ENCODE measurements around the gene ENTPD8.
"Not testable (repeated sequence)": the region's sequence is repeated elsewhere in the genome, so short reads cannot be mapped to it uniquely, and the experiment has no call there.

The ENTPD8 gene

GRCh38 chr9:137394866-137395665 lies 46.1 kb downstream of the ENTPD8 start:
- no peak for DNase-seq (ENCODE audit: low read depth in 1 of 2, low spot score in 1 of 2)

GRCh38 chr9:137393176-137394150 lies 47.7 kb downstream of the ENTPD8 start:
- DNase-seq (ENCODE audit: low read depth in 1 of 2, low spot score in 1 of 2) = no peak

DNA sequence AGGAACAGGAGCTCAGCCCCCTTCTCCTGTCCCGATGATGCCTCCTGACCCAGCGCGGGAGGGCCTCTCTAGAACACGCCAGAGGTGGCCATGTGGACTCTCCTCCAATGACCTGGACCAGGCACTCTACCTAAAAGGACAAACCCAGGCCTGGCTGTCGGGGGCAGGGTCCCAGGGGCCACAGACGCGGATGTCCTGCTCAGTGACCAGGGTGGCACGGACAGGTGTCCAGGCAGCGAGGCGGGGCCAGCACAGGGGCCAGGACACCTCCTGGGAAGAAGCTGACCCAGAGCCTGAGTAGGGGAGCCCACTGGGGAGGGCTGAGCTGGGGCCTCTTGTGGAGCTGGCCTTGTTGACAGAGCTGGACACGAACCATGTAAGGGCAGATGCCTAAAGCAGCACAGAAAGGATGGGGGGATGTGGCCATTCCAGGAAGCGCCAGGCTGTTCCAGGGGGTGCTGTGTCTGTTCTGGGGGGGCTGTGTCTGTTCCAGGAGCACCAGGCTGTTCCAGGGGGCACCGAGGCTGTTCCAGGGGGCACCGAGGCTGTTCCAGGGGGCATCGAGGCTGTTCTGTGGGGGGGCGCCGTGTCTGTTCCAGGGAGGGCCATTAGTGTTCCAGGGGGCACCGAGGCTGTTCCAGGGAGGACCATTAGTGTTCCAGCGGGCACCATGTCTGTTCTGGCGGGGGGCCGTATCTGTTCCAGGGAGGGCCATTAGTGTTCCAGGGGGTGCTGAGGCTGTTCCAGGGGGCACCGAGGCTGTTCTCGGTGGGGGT lies 48.7 kb downstream of the ENTPD8 start:
- DNase-seq (ENCODE audit: low read depth in 1 of 2, low spot score in 1 of 2) = no peak

DNA sequence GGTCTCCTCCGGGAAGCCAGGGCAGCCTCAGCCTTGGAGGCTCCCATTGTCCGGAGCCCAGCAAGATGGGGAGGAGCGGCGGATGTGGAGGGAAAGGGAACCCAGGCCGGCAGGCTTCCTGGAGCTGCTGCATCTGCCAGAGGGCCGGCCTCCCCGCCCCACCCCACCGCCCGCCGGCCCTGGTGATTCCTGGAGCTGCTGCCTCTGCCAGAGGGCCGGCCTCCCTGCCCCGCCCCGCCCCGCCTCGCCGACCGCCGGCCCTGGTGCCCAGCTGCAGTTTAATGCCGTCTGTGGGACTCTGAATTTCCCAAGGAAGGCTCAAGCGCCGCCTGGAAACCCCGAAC lies 49.8 kb downstream of the ENTPD8 start:
- DNase-seq (ENCODE audit: low read depth in 1 of 2, low spot score in 1 of 2) = no peak

GRCh38 chr9:137390553-137391410 lies 50.4 kb downstream of the ENTPD8 start:
- no peak for DNase-seq (ENCODE audit: low read depth in 1 of 2, low spot score in 1 of 2)

DNA sequence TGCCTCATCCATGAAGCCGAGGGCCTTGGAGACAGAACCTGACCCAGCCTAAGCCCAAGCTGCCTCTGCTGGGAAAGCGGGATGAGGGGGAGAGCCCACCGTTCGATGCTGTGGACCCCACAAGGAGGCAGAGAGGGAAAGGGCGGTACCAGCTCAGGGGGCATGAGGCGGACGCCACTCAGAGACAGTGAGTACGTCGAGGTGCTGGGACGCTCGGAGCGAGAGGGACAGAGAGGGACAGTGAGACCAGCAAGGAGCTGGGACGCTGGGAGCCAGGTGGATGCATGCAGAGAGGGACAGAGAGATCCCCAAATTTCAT lies 51.8 kb downstream of the ENTPD8 start:
- no peak for DNase-seq (ENCODE audit: low read depth in 1 of 2, low spot score in 1 of 2)

DNA sequence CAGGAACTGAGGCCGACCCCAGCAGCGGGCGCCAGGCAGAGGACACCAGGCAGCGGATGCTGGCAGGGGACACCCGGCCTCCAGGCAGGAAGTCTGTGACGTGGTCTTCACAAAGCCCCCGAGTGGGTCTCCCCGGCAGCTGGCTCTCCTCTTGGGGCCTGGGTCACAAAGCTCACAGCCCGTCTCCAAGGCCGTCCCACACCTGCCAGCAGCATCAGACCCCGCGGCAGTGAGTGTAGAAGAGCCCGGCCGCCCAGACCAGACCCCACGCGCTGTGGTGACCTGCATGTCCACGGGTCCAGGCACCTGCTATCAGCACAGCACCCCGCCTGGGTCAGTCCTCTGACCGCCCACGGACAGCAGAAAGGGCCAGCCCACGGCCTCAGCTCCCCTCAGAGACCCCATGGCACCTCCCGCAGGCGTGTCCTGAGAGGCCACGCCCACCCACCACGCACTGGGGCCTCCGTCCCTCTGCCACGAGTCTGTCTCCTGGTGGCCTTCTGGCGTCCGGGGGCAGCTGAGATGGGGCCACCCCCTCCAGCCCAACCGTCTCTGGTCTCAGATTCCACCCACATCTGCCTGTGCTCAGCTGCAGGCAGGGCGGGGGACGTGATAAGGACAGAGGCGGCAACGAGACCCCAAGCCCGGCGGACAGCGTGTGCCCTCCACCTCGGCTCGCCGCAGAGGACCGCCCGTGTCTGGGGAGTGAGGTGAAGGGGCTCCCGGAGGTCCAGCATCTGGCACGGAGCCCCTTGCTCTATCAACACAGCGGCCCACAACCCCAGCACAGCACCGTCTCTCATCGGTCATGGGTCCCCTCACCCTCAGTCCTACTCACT lies 52.3 kb downstream of the ENTPD8 start:
- no peak for DNase-seq (ENCODE audit: low read depth in 1 of 2, low spot score in 1 of 2)

DNA sequence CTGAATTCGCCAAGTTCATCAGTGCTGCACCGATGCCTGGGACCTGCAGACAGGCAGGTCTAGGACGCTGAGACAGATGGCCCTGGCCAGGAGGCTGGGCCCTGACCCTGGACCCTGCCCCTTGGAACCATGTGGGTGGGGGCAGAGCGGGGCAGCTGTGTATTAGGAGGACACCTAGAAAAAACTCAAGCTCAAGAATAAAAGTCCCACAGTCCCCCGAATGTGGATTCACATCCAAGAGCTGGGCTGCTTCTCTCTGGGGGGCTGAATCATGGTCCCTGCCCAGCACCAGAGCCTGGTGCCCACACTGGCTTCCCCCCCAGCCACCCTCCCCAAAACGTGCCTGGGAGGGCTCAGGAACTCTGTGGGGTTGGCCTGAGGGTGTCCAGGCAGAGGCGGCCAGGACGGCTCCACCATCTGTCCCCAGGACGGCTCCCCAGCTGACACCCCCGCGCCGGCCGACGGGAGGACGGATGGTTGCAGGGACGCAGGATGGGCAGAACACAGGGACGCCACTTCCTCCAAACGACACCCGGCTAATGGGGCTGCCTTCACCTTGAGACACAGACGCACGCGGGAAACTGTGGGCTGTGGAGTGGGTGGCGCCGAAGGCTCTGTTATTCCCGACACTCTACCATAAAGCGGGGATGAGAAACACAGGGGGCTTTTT lies 53.1 kb downstream of the ENTPD8 start:
- no peak for DNase-seq (ENCODE audit: low read depth in 1 of 2, low spot score in 1 of 2)

DNA sequence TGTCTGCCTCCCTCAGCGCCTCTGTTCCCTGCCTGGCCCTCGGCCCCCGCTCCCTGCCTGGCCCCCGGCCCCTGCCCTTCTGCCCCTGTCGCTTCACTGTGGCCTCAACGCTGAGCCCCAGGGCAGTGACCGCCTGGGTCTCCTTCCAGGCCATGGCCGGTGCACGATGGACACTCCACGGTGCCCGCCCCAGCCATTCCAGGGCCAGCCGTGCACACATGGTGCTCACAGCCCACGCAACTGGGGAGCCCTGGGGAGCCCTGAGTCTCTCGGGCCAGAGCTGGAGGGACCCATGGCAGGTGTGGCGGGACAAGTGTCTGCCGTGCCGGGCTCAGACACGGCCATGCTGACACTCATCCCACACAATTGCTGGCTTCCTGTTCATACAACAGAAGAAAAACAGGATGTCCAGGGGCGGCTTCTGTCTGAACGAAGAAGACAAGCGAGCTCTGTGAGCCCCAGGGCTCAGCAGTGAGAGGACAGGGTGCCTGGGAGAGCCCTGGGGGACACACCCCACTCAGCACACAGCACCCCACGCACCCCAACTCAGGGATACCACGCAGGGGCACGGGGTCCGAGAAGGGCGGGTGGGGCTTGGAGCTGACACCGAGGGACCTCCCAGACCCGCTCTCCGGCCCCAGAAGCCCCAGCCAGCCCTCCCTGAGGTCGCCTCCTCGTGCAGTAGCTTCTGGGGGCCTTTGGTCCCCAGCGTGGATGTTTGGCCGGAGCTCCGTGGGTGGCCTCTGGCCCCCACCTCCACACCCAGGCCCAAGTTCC lies 53.9 kb downstream of the ENTPD8 start:
- peak; percentile 27 to 34 for DNase-seq (ENCODE audit: low read depth in 1 of 2, low spot score in 1 of 2)

DNA sequence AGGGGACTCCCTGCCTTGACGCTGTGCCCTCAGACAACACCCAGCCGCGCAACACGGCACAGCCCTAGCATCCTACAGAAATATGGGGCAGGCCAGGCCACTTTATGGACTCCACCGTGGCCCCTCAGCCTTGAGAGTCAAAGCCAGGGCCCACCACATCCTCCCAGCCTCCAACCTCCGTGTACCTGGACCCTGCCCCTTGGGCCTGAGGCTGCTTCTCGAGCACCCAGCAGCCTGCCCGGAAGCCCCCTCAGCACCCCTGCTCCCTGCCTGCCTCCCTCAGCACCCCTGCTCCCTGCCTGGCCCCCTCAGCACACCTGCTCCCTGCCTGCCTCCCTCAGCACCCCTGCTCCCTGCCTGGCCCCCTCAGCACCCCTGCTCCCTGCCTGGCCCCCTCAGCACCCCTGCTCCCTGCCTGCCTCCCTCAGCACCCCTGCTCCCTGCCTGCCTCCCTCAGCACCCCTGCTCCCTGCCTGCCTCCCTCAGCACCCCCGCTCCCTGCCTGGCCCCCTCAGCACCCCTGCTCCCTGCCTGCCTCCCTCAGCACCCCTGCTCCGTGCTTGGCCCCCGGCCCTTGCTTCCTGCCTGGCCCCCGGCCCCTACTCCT lies 54.5 kb downstream of the ENTPD8 start:
- not testable (repeated sequence) for DNase-seq (ENCODE audit: low read depth in 1 of 2, low spot score in 1 of 2)

DNA sequence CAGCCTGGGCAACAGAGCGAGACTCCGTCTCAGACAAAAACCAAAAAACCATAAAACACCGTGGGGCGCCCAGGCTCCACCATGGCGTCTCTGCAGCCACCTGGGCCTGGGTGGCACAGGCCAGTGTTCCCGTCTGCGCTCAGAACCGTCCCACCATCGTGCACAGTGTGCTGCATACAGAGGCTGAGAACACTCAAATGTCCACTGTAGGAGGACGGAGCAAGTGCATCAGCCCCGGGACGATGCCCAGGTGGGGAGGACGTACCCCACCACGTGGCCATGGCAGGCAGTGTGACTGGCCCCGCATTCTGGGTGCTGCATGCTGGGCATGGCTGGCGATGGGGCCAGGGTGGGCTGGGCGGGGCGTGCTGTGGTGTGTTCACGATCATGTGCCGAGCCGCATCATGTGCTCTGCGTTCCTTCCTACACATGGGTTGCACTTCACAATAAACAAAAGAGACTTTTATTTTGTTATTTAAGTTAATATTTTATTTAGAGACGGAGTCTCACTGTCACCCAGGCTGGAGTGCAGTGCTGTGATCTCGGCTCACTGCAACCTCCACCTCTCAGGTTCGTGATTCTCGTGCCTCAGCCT lies 56.0 kb downstream of the ENTPD8 start:
- DNase-seq (ENCODE audit: low read depth in 1 of 2, low spot score in 1 of 2) = no peak
